Activated CD4-positive, alpha-beta T cell treated with anti-CD3 and anti-CD28 coated beads for 24 hours (primary cell): ENCODE measurements around the gene IBA57.
"Not testable (repeated sequence)": the region's sequence is repeated elsewhere in the genome, so short reads cannot be mapped to it uniquely, and the experiment has no call there.

Experiments
- DNase-seq, 2 donors: peaks; one replicate each; pipeline ENCODE4 v3.0.0-alpha.2; 2020; ENCODE audit warnings: low read depth in 2 of 2

Gene IBA57

DNA sequence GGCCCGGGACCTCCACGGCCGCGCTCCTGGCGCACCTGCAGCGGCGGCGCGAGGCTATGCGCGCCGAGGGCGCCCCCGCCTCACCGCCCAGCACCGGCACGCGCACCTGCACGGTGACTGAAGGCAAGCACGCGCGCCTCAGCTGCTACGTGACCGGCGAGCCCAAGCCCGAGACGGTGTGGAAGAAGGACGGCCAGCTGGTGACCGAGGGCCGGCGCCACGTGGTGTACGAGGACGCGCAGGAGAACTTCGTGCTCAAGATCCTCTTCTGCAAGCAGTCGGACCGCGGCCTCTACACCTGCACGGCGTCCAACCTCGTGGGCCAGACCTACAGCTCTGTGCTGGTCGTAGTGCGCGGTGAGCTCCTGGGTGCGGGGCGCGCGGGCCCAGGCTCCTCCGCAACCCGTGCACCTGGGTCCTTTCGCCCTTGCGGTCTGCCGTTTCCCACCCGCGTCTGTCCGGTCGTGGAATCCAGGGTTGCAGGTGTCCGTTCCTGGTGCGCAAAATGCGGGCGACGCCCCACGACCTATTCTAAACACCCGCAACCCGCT lies 46.9 kb downstream of the IBA57 start:
- no peak for DNase-seq

DNA sequence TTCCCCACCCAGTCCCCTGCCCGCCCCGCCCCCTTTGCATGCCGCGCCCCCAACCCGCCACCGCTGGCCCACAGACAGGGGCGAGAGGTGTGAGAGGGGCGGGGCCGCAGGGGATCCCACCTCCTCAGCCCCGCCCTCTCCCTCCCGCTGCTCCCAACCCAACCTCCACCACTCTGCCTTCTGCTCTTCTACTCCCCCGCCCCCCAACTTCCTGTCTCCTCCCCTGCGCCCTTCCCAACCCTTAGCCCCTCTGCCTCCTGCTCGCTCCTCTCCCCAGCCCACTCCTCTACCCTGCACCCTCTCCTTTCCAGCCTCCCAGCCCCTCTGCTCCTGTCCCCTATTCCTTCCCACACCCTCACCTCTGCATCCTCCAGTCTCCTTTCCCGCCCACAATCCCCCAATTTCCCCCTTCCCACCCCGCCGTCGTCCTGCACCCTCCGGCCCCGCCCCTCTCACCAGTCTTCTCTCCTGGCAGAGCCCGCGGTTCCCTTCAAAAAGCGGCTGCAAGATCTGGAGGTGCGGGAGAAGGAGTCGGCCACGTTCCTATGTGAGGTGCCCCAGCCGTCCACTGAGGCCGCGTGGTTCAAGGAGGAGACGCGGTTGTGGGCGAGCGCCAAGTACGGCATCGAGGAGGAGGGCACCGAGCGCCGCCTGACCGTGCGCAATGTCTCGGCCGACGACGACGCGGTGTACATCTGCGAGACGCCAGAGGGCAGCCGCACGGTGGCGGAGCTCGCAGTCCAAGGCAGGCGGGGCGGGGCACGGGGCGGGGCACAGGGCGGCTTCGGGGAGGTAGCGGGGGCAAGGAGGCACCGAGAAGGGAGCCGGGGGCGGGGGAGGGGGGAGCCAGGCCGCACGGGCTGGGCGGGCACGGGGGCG lies 47.6 kb downstream of the IBA57 start:
- DNase-seq: peak; percentile 88 to 90

DNA sequence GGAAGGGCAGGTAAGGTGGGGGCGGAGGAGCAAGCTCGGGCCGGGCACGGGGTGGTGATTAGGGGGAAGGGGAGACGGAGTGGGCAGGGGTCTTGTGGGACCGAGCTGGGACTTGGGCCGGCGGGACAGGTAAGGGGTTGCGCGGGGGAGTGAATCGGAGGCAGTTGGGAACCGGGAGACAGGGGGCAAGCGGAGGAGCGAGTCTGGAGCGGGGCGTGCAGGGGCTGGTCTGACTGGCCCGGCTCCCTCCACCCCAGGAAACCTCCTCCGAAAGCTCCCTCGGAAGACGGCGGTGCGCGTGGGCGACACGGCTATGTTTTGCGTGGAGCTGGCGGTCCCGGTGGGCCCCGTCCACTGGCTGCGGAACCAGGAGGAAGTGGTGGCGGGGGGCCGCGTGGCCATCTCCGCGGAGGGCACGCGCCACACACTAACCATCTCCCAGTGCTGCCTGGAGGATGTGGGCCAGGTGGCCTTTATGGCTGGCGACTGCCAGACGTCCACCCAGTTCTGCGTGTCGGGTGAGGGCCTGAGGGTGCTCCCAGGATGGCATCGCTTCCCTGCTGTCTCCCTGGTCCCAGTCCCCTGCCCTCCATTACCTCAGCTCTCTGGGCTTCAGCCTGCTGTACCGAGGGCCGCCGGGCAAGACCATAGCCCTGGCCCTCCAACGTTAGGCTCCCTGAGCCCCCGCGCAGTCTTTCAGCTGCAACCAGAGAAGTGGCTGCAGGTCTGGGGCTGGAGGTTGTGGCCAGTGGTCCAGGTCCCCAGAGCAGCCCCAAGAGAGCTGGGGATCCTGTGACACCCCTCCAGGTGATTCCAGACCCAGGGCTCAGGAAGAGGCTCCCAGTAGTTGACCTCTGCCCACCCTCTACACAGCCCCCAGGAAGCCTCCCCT lies 48.6 kb downstream of the IBA57 start:
- DNase-seq: no peak

DNA sequence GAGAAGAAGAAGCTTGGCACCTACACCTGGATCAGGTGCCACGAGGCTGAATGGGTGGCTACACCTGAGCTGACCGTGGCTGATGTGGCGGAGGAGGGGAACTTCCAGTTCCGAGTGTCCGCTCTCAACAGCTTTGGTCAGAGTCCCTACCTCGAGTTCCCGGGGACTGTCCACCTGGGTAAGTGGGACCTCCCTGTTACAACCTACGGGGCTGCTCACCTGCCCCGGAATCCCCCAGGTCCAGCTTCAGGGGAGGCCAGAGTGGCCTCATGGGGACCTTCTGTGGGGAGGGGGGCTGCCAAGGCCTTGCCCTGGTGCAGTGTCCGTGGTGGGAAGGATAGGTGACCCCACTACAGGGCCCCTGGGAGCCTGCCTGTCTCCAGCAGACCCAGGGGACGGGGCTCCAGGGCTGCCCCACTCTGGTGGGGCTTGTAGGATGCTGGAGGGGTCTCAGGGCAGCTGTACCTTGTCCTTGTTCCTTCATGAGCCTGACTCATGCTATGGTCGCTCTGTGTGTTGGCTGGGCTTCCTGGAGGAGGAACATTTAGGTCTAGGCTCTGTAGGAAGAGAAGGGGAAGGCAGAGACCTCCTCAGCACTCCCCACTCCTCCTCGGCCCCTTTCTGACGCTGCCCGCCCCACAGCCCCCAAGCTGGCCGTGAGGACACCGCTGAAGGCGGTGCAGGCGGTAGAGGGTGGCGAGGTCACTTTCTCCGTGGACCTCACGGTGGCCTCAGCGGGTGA lies 49.5 kb downstream of the IBA57 start:
- no peak for DNase-seq

DNA sequence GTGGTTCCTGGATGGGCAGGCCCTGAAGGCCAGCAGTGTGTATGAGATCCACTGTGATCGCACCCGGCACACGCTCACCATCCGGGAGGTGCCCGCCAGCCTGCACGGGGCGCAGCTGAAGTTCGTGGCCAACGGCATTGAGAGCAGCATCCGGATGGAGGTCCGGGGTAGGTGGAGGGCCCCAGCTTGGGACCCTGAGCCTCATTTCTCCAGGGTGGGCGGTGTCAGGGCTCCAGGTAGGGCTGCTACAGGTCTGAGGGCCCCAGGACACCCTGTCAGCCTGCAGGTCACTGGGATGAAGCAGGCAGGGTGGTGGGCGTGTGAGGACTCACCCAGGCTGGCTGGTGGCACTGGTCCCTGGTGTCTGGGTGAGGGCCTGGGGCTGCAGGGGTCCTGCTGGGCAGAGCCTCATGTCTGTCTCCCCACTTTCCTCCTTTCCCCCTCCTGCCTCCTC lies 50.1 kb downstream of the IBA57 start:
- no peak for DNase-seq

DNA sequence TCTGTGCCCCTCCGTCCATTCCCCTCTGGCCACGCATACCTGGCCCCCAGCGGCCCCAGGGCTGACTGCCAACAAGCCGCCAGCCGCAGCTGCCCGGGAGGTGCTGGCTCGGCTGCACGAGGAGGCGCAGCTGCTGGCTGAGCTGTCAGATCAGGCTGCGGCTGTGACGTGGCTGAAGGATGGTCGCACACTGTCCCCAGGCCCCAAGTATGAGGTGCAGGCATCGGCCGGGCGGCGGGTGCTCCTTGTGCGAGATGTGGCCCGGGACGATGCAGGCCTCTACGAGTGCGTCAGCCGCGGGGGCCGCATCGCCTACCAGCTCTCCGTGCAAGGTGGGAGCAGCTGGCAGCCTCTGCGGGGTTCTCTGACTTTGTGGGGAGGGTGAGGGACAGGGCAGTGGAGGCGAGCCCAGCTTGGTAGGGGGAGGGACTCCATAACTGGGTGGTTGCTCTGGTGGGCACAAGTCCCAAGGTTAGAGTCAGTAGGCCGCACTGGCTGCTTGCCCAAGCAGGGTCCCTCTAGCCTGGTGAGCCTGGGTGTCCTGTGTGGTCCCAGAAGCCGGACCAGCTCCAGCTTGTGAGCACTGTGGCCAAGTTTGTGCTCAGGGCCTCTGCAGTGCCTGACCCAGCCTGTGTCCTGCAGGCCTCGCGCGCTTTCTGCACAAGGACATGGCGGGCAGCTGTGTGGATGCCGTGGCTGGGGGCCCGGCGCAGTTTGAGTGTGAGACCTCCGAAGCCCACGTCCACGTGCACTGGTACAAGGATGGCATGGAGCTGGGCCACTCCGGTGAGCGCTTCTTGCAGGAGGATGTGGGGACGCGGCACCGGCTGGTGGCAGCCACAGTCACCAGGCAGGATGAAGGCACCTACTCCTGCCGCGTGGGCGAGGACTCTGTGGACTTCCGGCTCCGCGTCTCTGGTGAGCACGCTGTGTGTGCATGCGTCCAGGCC lies 51.0 kb downstream of the IBA57 start:
- no peak for DNase-seq

DNA sequence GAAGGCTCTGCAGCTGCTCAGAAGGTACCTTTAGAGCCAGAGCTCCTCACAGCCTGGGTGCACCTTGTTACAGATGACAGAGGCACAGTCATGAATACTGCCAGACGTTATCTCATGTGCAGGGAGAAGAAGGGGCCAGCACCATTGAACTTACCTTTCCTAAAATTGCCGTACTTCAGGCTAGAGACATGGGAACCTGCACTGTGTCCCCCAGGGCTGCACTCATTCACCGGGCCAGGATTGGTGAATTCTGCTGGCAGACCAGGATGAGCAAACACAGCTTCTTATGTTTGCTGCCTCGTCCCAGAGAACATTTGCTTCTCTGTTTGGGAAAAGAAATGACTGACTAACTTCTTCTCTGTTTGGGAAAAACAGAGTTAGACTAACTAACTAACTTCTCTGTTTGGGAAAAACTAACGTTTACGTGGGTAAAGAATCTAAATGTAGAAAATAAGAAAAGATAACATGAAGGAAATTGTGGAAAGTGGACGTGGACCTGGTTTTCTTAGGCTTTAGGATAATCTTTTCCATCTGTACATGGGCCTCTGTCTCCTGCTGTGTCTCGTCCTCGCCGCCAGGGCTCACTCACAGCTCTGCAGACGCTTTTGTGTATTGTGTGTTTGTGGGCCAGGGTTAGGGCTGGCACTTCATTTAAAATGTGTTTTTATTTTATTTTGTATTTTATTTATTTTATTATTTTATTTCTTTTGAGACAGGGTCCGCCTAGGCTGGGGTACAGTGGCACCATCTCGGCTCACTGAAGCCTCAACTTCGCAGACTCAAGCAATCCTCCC lies 52.1 kb downstream of the IBA57 start:
- DNase-seq: no peak

DNA sequence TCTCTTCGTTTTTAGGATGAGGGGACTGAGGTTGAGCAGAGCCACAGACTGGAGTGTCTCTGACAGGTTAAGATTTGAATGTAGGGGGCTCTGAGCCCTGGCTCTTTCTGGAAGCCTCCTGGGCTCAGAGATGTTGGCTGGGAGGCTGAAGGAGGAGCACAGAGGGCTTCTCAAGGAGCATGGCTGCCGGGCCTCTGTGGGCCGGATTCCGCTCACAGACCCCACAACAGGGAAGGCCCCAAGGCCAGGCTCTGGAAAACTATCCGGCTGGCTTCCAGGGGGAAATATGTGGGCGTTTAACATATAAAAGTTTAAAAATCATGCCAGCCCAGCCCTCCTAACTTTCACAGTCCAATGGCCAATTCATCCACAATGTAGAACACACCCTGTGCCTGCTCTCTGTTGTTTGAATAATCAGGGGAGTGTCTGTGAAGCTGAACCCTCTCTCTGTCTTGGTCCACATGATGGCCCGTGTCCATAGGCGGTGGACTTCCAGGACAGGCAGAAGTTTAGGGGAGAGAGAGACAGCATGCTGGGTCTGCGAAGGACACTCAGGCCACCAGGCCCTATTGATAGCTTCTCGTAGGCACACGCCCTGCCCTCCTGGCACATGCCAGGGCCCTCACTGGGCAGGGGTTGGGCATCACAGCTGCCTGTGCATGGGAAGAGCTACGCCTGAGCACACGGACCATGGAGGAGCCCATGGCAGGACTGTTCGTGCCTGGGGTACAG lies 53.1 kb downstream of the IBA57 start:
- DNase-seq: no peak

DNA sequence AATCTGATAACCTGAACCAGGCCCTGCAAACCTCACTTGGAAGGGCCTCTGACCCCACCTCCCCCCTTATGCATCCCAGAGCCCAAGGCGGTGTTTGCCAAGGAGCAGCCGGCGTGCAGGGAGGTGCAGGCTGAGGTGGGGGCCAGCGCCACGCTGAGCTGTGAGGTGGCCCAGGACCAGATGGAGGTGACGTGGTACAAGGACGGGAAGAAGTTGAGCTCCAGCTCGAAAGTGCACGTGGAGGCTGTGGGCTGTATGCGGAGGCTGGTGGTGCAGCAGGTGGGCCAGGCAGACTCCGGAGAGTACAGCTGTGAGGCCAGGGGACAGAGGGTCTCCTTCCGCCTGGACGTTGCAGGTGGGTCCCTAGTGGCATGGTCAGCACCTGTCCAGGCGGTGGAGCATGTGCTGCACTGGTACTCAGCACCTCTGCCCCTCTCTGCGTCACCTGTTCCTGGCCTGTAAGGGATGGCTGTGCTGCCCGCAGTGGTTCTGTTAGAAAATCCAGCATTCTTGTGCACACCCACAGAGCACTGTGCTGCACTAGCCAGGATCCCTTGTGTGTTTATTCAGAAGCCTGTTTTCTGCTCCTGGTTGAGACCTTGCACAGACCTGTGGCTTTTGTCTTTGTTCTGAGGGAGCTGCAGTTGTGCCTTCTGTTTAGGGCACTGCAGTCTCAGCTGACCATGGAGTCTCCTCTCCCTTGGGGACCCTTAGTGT lies 53.8 kb downstream of the IBA57 start:
- DNase-seq: no peak

DNA sequence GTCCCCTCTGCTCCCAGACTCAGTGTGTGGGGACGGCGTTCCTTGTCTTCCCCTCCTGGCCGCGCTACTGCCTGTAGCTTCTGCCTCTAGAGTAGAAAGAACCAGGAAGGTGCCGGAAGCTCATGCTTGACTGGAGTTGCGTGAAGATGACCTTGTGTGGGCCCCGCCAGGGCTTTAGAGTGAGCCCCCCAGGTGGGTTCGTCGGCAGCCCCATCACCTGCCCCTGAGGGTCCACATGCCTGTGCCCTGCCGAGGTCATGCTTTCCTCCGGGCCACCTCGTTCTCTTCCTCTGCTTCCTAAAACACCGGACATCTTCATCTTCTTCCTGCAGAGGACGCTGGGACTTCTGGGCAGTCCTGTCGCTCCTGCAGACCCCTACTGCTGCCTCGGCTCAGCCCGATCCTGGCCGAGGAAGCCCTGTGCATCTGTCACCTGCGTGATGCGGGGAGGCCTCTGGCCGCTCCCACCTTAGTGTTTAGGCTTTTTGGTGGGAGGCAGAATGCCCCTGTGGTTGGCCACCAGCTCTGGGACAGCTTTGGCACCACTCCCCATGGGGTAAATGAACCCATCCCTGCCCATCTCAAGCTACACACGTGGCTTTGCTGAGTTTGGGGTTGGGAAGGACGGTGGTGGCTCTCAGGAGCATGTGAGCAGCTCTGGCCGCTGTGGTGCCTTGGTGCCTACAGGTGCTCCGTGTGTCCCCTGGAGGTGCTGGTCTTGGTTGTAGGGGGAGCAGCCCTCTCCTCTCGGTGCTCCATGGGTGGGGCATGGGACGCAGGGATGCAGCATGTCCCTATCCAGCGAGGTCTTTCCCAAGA lies 54.6 kb downstream of the IBA57 start:
- DNase-seq: no peak

DNA sequence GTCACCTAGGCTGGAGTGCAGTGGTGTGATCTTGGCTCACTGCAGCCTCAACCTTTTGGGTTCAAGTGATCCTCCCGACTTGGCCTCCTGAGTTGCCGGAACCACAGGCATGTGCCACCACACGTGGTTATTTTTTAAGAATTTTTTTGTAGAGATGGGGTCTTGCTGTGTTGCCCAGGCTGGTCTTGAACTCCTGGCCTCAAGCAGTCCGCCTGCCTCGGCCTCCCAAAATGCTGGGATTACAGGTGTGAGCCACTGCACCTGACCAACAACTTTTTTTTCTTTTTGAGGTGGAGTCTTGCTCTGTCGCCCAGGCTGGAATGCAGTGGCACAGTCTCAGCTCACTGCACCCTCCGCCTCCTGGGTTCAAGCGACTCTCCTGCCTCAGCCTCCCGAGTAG lies 55.5 kb downstream of the IBA57 start:
- not testable (repeated sequence) for DNase-seq

DNA sequence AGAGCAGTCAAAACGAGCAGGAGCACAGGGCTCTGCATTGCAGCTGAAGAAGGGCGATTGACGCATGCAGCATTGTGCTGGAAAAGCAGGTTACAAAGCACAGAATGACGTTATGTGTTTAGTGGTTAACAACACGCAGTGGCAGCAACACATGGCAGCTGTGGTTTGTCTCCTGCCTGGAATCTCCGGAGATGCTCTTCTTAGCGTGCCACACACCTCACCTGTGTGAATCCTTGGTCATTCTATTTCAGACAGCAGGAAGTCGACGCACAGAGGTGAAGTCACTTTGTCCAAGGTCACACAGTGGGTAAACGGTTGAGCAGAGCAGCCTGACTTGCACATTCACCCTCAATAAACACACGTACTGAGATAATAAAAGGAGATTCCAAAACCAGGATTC lies 56.9 kb downstream of the IBA57 start:
- DNase-seq: no peak

DNA sequence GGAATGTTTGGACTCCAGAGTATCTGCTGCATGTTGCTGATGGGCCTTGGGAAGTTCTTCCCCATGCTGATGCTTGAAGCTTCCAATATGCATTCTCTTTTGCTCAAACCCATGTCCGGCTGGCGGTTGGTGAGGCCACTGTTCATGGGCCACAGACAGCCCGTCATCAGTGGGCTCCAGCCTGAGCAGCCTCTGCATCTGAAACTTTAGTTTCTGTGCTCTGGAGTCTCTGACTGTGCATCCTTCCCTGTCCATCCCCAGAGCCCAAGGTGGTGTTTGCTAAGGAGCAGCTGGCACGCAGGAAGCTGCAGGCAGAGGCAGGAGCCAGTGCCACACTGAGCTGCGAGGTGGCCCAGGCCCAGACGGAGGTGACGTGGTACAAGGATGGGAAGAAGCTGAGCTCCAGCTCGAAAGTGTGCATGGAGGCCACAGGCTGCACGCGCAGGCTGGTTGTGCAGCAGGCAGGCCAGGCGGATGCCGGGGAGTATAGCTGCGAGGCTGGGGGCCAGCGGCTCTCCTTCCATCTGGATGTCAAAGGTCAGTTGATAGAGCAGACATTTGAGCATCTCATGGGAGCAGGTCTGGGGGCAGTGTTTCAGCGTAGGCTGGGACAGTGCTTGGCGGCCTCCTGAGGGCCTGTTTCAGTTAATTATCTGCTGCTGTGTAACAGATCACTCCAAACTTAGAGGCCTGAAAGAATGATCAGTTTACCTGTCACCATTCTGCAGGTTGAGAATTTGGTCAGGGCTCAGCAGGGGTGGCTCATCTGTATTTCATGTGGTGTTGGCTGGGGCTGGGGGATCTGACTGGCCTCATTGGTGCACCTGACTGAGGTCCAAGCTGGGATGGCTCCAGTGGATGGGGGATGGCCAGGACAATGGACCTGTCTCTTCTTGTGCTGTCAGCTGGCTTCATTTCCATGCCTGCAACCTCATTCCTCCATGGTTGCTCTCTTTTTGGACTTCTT lies 58.9 kb downstream of the IBA57 start:
- DNase-seq: no peak

DNA sequence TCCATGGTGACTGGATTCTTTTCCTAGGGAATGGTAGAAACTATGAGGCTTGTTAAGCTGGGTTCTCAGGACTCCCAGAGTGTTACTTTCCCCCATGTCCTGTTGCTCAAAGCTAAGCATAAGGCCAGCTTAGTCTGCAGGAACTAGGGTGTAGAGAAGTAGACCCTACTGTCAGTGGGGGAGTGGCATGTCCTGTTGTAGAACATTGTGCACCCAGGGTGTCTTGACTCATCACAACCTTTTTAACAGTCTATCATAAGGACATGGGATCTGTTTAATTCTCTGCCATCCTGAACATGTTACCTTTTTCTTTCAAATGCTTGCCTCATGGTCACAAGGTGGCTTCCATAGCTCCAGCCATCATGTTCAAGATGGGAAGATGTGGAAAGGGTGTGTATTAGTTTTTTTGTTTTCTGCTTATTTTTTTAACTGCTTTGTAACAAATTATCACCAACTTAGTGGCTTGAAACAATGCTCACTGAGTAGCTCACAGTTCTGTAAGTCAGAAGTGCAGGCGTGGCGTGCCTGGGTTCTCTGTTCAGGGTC lies 59.6 kb downstream of the IBA57 start:
- DNase-seq: no peak

DNA sequence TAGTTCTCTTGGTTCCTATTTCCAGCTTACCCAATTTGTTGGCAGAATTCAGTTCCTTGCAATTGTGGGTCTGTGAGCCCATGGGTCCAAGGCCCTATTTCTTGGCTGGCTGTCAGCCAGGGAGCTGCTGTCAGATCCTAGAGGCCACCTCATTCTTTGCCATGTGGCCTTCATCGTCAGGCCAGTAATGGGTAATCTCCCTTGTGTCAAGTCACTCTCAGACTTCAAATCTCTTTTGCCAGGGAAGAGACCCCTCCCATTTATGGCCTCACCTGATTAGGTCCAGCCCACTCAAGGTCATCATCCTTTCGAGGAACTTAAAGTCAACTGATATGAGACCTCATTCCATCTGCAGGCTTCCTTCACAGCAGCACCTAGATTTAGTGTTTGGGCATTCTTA lies 60.1 kb downstream of the IBA57 start:
- no peak for DNase-seq
